Measurements from ENCODE around the gene SWAP70. TPM values are rescaled to one million over a fixed set of nuclear protein-coding genes. Genes with fewer than 3 reads are reported as not detected.

SWAP70 gene
- total RNA-seq, 1 donor from 2014 or later = 33.7 TPM

GRCh38 chr11:9711454-9712307 lies 47.8 kb downstream of the SWAP70 start:
- Histone ChIP-seq H2AFZ (ENCODE audit: low read depth, low read length) (no peak overlapping the region), H3K79me2 (ENCODE audit: insufficient read depth, low read length) (peaks cover 33% of the 10 kb centered on the region), H3K4me2 (ENCODE audit: low read length) (no peak overlapping the region), H3K9me3 (ENCODE audit: insufficient read depth, low read depth, low read length) (no peaks in the 10 kb centered on the region), H4K20me1 (ENCODE audit: insufficient read depth, low read length) (peaks cover 22% of the 10 kb centered on the region), H3K4me1 (ENCODE audit: insufficient read depth, low read length) (peaks cover 8% of the 10 kb centered on the region), H3K27ac (ENCODE audit: low read depth, low read length) (no peak overlapping the region), H3K9ac (ENCODE audit: low read length) (no peak overlapping the region), H3K27me3 (ENCODE audit: insufficient read depth, low read length) (no peaks in the 10 kb centered on the region), H3K36me3 (ENCODE audit: insufficient read depth, low read length) (no peaks in the 10 kb centered on the region), H3K4me3 (ENCODE audit: insufficient read depth, low read depth, low read length) (no peak overlapping the region)
- DNase-seq (ENCODE audit: low read depth) (no peak), FAIRE-seq (no peak)
- no peaks in the 10 kb centered on the region for H3K27me3 Mint-ChIP-seq (ENCODE audit: low read depth, unreplicated experiment)
- TF ChIP-seq EZH2 (IDR thresholded peaks at IDR 0.05; ENCODE audit: insufficient read depth, low read length) = no peak
- TF ChIP-seq, protein P1, sequence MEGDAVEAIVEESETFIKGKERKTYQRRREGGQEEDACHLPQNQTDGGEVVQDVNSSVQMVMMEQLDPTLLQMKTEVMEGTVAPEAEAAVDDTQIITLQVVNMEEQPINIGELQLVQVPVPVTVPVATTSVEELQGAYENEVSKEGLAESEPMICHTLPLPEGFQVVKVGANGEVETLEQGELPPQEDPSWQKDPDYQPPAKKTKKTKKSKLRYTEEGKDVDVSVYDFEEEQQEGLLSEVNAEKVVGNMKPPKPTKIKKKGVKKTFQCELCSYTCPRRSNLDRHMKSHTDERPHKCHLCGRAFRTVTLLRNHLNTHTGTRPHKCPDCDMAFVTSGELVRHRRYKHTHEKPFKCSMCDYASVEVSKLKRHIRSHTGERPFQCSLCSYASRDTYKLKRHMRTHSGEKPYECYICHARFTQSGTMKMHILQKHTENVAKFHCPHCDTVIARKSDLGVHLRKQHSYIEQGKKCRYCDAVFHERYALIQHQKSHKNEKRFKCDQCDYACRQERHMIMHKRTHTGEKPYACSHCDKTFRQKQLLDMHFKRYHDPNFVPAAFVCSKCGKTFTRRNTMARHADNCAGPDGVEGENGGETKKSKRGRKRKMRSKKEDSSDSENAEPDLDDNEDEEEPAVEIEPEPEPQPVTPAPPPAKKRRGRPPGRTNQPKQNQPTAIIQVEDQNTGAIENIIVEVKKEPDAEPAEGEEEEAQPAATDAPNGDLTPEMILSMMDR (IDR thresholded peaks at IDR 0.05; ENCODE audit: insufficient read depth, low read depth, low read length) = no peak
- no peaks in the 10 kb centered on the region for H3K9me3 Mint-ChIP-seq (ENCODE audit: unreplicated experiment)
- H3K27ac Mint-ChIP-seq (ENCODE audit: unreplicated experiment) = no peak overlapping the region
- H3K36me3 Mint-ChIP-seq (ENCODE audit: low read depth, unreplicated experiment) = peaks cover 19% of the 10 kb centered on the region
- peaks cover 32% of the 10 kb centered on the region for H3K4me1 Mint-ChIP-seq (ENCODE audit: low read depth, unreplicated experiment)
- H3K4me3 Mint-ChIP-seq (ENCODE audit: unreplicated experiment) = no peak overlapping the region

DNA sequence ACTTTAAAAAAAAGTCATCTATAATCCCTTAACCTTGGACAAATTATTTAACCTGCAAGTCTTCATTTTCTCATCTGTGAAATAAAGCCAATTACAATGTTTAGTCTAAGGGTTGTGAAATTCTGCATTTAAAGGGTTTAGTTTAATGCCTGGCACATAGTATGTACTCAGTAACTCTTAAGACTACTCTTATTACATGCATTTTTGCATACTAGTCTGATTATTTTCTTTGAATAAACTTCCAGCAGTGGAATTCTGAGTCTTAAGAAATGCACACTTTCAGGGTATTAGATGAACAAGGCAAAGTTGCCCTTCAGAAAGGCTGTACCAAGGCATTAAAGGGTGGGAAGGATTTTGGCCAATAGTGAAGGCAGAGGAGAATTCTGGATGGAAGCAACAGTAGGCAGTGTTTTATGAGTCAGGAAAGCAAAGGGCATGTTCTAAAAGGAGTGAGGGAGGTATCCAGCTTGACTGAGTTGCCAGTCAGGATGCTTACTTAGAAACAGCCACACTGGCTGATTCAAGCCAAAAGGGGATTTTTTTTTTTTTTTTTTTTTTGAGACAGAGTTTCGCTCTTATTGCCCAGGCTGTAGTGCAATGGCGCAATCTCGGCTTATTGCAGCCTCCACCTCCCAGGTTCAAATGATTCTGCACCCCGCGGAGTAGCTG lies 50.5 kb downstream of the SWAP70 start:
- Histone ChIP-seq H3K9ac (ENCODE audit: low read length) (no peak overlapping the region), H3K4me3 (ENCODE audit: insufficient read depth, low read depth, low read length) (no peak overlapping the region), H3K79me2 (ENCODE audit: insufficient read depth, low read length) (peaks cover 15% of the 10 kb centered on the region), H4K20me1 (ENCODE audit: insufficient read depth, low read length) (peaks cover 7% of the 10 kb centered on the region), H3K27ac (ENCODE audit: low read depth, low read length) (no peak overlapping the region), H3K36me3 (ENCODE audit: insufficient read depth, low read length) (no peaks in the 10 kb centered on the region), H3K9me3 (ENCODE audit: insufficient read depth, low read depth, low read length) (no peaks in the 10 kb centered on the region), H3K27me3 (ENCODE audit: insufficient read depth, low read length) (no peaks in the 10 kb centered on the region), H2AFZ (ENCODE audit: low read depth, low read length) (no peak overlapping the region), H3K4me1 (ENCODE audit: insufficient read depth, low read length) (peaks cover 14% of the 10 kb centered on the region), H3K4me2 (ENCODE audit: low read length) (no peak overlapping the region)
- Mint-ChIP-seq H3K36me3 (ENCODE audit: low read depth, unreplicated experiment) (peaks cover 20% of the 10 kb centered on the region), H3K9me3 (ENCODE audit: unreplicated experiment) (no peaks in the 10 kb centered on the region), H3K4me1 (ENCODE audit: low read depth, unreplicated experiment) (peaks cover 33% of the 10 kb centered on the region), H3K27me3 (ENCODE audit: low read depth, unreplicated experiment) (no peaks in the 10 kb centered on the region), H3K4me3 (ENCODE audit: unreplicated experiment) (no peak overlapping the region), H3K27ac (ENCODE audit: unreplicated experiment) (no peak overlapping the region)
- FAIRE-seq (no peak), DNase-seq (ENCODE audit: low read depth) (no peak)
- TF ChIP-seq, protein P1 (IDR thresholded peaks at IDR 0.05; ENCODE audit: insufficient read depth, low read depth, low read length) = no peak
- TF ChIP-seq EZH2 (IDR thresholded peaks at IDR 0.05; ENCODE audit: insufficient read depth, low read length) = no peak

All from astrocyte (in vitro differentiated cells and primary cell).